ENCODE results near the gene SCD. TPM values are rescaled to one million over a fixed set of nuclear protein-coding genes. Genes with fewer than 3 reads are reported as not detected.
"Not testable (repeated sequence)": the region's sequence is repeated elsewhere in the genome, so short reads cannot be mapped to it uniquely, and the experiment has no call there.

Gene SCD
- total and polyA plus RNA-seq, 9 donors: 9.8 to 34.9 (median 18.6) TPM

DNA sequence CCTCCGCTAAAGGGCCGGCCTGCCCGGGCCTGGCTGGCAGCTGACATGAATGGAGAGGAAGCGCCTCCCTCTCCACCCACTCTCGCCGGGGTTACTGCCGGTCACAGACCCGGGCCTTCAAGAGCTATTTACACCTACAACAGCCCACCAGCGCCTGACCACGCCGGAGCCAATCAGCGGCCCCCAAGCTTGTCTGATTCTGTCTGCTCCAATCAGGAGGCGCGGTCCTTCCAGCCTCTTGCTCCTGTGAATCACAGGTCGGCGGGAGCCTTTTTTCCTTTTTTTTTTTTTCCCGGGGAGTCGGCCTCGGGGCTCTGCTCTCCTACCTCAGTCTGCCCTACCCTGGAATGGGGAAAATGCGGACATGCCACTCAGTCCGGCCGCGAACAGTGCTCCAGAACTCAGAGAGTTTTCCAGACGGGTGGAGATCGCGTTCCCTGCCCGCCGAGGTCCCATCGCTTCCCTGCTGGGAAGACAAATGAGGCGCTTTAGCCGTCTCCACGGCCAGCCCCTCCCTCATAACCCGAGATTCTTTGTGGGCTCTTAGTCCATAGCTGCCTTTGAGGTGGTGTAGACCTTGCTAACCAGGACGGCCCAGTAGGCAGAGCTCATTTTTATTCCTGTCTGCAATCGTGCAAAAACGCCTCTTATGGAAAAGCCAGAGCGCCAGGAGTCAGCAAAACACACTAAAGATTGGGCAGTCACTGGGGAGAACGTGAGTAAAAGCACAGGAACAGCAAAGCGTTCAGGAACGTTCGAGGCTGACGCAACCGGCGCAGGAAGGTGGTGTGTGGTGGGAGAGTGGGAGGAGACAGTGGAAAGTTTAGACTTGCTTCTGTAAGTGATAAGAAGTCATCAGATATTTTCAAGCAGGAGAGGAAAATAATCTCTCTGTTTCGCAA lies 26.5 kb downstream of the SCD start:
- Histone ChIP-seq H3K9me3 (replicated peaks; ENCODE audit: control insufficient read depth, low read depth, low read length) (no peaks in the 10 kb centered on the region), H3K4me1 (ENCODE audit: control insufficient read depth, insufficient read depth, low read length) (peaks cover 27% of the 10 kb centered on the region), H3K27ac (ENCODE audit: low read length) (peak overlapping the region; percentile 97), H3K4me3 (ENCODE audit: low read length) (peak overlapping the region; percentile 67), H3K27me3 (ENCODE audit: control insufficient read depth, insufficient read depth, low read length) (no peaks in the 10 kb centered on the region), H3K36me3 (ENCODE audit: control insufficient read depth, insufficient read depth, low read length) (no peaks in the 10 kb centered on the region)
- peak; percentile 99 for DNase-seq
- WGBS (ENCODE audit: insufficient coverage): 0% methylated on average over 45 of the region's 45 CpGs

- WGBS (ENCODE audit: insufficient coverage): 3% methylated on average over 3 of the region's 3 CpGs
- Histone ChIP-seq H3K9me3 (replicated peaks; ENCODE audit: control insufficient read depth, low read depth, low read length) (no peaks in the 10 kb centered on the region), H3K4me1 (ENCODE audit: control insufficient read depth, insufficient read depth, low read length) (peaks cover 27% of the 10 kb centered on the region), H3K27me3 (ENCODE audit: control insufficient read depth, insufficient read depth, low read length) (no peaks in the 10 kb centered on the region), H3K36me3 (ENCODE audit: control insufficient read depth, insufficient read depth, low read length) (no peaks in the 10 kb centered on the region), H3K4me3 (ENCODE audit: low read length) (peak overlapping the region; percentile 67), H3K27ac (ENCODE audit: low read length) (peak overlapping the region; percentile 97)
- DNase-seq: no peak
Measured at GRCh38 chr10:100374200-100374655, 27.2 kb downstream of the SCD start.

- not testable (repeated sequence) for H3K27ac ChIP-seq (ENCODE audit: low read length); H3K36me3 ChIP-seq (ENCODE audit: control insufficient read depth, insufficient read depth, low read length); DNase-seq; H3K9me3 ChIP-seq (replicated peaks; ENCODE audit: control insufficient read depth, low read depth, low read length); H3K27me3 ChIP-seq (ENCODE audit: control insufficient read depth, insufficient read depth, low read length)
- Histone ChIP-seq H3K4me3 (ENCODE audit: low read length) (peak overlapping the region; percentile 67), H3K4me1 (ENCODE audit: control insufficient read depth, insufficient read depth, low read length) (peaks cover 27% of the 10 kb centered on the region)
- 51% methylated on average over 4 of the region's 7 CpGs for WGBS (ENCODE audit: insufficient coverage)
Measured at GRCh38 chr10:100374677-100375353, 27.8 kb downstream of the SCD start.

DNA sequence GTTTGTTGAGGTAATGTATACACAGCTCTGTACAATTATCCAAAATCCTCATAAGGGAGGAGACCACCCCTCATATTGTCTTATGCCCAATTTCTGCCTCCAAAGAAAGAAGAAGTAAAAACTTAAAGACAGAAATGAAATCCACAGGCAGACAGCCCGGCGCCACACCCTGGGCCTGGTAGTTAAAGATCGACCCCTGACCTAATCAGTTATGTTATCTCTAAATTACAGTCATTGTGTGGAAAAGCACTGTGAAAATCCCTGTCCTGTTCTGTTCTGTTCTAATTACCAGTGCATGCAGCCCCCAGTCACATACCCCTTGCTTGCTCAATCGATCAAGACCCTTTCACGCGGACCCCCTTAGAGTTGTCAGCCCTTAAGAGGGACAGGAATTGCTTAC lies 29.6 kb downstream of the SCD start:
- not testable (repeated sequence) for DNase-seq; H3K36me3 ChIP-seq (ENCODE audit: control insufficient read depth, insufficient read depth, low read length); H3K27ac ChIP-seq (ENCODE audit: low read length); H3K4me3 ChIP-seq (ENCODE audit: low read length); H3K9me3 ChIP-seq (replicated peaks; ENCODE audit: control insufficient read depth, low read depth, low read length); H3K27me3 ChIP-seq (ENCODE audit: control insufficient read depth, insufficient read depth, low read length)
- 87% methylated on average over 3 of the region's 6 CpGs for WGBS (ENCODE audit: insufficient coverage)
- H3K4me1 ChIP-seq (ENCODE audit: control insufficient read depth, insufficient read depth, low read length): peaks cover 19% of the 10 kb centered on the region

DNA sequence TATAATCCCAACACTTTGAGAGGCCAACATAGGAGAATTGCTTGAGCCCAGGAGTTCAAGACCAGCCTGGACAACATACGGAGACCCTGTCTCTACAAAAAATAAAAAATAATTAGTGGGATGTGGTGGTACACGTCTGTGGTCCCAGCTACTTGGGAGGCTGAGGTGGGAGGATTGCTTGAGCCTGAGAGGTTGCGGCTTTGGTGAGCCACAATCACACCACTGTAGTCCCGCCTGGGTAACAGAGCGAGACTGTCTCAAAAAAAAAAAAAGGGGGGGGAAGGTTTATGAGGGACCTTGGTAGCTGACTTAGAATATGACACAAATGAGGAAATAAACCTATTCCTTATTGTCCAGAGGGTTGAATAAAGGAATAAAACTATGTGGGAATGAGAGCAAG lies 30.8 kb downstream of the SCD start:
- WGBS (ENCODE audit: insufficient coverage): 100% methylated on average over 1 of the region's 5 CpGs

DNA sequence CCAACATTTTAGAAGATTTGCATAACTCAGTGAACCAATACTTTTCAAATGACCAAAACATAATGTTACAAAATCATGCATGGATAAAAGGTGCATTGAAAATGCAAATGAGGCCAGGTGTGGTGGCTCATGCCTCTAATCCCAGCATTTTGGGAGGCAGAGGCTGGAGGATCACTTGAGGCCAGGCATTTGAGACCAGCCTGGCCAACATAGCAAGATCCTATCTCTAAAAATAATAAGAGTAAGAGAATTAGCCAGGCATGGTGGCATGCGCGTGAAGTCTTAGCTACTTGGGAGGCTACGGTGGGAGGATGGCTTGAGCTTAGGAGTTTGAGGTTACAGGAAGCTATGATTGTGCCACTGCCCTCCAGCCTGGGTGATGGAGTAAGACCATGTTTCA lies 33.4 kb downstream of the SCD start:
- no peaks in the 10 kb centered on the region for H3K27me3 ChIP-seq (ENCODE audit: control insufficient read depth, insufficient read depth, low read length)
- no peak overlapping the region for H3K4me3 ChIP-seq (ENCODE audit: low read length)
- no peaks in the 10 kb centered on the region for H3K9me3 ChIP-seq (replicated peaks; ENCODE audit: control insufficient read depth, low read depth, low read length)
- no peak overlapping the region for H3K27ac ChIP-seq (ENCODE audit: low read length)
- H3K4me1 ChIP-seq (ENCODE audit: control insufficient read depth, insufficient read depth, low read length): no peaks in the 10 kb centered on the region
- WGBS (ENCODE audit: insufficient coverage): 100% methylated on average over 3 of the region's 3 CpGs
- peaks cover 4% of the 10 kb centered on the region for H3K36me3 ChIP-seq (ENCODE audit: control insufficient read depth, insufficient read depth, low read length)
- DNase-seq: no peak

More for the DNA sequence above, 30.8 kb downstream of the SCD start:
- DNase-seq: no peak
- Histone ChIP-seq H3K27me3 (ENCODE audit: control insufficient read depth, insufficient read depth, low read length) (no peaks in the 10 kb centered on the region), H3K4me1 (ENCODE audit: control insufficient read depth, insufficient read depth, low read length) (peaks cover 16% of the 10 kb centered on the region), H3K9me3 (replicated peaks; ENCODE audit: control insufficient read depth, low read depth, low read length) (no peaks in the 10 kb centered on the region), H3K27ac (ENCODE audit: low read length) (no peak overlapping the region), H3K4me3 (ENCODE audit: low read length) (no peak overlapping the region), H3K36me3 (ENCODE audit: control insufficient read depth, insufficient read depth, low read length) (peaks cover 4% of the 10 kb centered on the region)

DNA sequence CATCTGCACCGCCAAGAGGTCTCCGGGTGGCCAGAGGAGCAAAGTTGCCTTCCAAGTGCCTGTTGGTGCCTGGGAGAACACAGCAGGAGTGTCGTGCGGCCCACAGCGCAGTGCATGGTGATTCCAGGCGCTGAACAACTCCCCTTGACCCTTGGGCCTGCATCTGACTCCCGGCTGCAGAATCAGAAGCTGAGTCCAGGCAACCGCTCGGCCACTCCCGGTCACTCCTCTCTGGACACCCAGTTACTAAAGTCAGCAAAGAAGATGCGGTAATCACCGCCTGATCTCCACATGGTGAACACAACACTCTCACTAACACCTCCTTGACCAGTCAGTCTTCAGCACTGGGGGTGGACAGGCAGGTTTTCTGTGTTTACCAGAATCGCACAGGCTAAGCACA lies 35.5 kb downstream of the SCD start:
- Histone ChIP-seq H3K4me3 (ENCODE audit: low read length) (no peak overlapping the region), H3K4me1 (ENCODE audit: control insufficient read depth, insufficient read depth, low read length) (no peaks in the 10 kb centered on the region), H3K36me3 (ENCODE audit: control insufficient read depth, insufficient read depth, low read length) (peaks cover 4% of the 10 kb centered on the region), H3K27me3 (ENCODE audit: control insufficient read depth, insufficient read depth, low read length) (no peaks in the 10 kb centered on the region), H3K27ac (ENCODE audit: low read length) (no peak overlapping the region), H3K9me3 (replicated peaks; ENCODE audit: control insufficient read depth, low read depth, low read length) (no peaks in the 10 kb centered on the region)
- WGBS (ENCODE audit: insufficient coverage): 90% methylated on average over 10 of the region's 13 CpGs
- DNase-seq: no peak

DNA sequence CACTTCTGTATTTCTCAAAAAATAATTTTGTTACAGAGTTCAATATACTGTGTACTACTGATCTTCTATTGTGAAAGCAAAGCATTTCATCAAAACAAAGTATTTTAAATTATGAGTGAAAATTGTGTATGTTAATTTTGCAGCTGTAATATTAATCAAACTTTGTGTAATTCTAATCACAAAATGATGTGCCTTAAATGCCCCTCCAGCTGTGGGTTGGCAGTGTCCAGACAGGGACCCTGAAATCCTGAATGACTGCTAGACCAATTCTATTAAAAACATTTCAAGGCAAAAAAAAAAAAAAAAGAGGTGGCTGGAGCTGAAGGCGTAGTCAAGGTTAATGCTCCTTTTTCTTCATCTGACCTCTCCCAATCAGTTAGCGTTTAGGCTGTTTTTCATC lies 36.2 kb downstream of the SCD start:
- no peak overlapping the region for H3K27ac ChIP-seq (ENCODE audit: low read length)
- DNase-seq: no peak

DNA sequence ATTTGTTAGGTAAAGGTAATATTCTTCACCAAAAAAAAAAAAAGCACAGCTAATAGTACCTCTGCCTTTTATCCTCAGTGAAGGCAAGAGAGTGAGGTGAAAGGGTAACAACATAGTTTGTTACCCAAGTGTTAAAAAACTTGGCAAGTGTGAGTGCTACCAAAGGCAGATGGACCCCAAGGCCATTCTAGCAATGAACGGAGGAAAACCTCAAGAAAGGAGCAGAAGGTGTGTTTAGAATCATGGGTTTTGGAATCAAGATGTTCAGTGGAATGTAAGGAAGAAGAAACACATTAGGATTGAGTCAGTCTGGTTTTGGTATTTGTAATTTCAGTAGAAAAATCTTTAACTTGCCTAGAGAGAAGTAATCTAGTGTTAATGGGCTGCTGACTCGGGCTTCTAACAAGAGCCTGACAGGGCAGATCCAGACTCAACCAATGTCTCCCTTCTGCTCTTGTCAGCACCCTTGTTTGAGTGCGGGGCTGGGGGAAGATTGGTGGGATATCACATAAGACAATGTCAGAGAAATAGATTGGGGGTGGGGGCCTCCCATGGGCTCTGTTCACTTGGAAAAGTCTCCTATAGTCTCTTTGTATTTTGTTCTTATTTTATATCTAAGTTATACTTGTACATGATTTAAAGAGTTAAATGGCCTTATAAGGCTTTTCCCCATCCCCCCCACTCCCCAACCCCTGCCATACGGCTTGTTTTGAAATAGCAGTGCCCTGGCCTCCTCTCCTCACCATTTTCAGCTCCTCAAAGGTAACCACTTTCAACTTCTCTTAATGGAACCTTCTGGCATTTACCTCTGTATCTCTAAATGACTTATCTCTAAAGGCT lies 44.4 kb downstream of the SCD start:
- Histone ChIP-seq H3K4me1 (ENCODE audit: control insufficient read depth, insufficient read depth, low read length) (no peaks in the 10 kb centered on the region), H3K9me3 (replicated peaks; ENCODE audit: control insufficient read depth, low read depth, low read length) (no peaks in the 10 kb centered on the region), H3K4me3 (ENCODE audit: low read length) (no peak overlapping the region), H3K36me3 (ENCODE audit: control insufficient read depth, insufficient read depth, low read length) (no peaks in the 10 kb centered on the region), H3K27ac (ENCODE audit: low read length) (no peak overlapping the region), H3K27me3 (ENCODE audit: control insufficient read depth, insufficient read depth, low read length) (no peaks in the 10 kb centered on the region)
- no peak for DNase-seq
- 75% methylated on average over 1 of the region's 4 CpGs for WGBS (ENCODE audit: insufficient coverage)

More for the DNA sequence above, 36.2 kb downstream of the SCD start:
- H3K36me3 ChIP-seq (ENCODE audit: control insufficient read depth, insufficient read depth, low read length): peaks cover 4% of the 10 kb centered on the region
- no peaks in the 10 kb centered on the region for H3K4me1 ChIP-seq (ENCODE audit: control insufficient read depth, insufficient read depth, low read length)
- H3K9me3 ChIP-seq (replicated peaks; ENCODE audit: control insufficient read depth, low read depth, low read length): no peaks in the 10 kb centered on the region
- H3K27me3 ChIP-seq (ENCODE audit: control insufficient read depth, insufficient read depth, low read length): no peaks in the 10 kb centered on the region
- 78% methylated on average over 1 of the region's 2 CpGs for WGBS (ENCODE audit: insufficient coverage)
- no peak overlapping the region for H3K4me3 ChIP-seq (ENCODE audit: low read length)

- DNase-seq: no peak
- Histone ChIP-seq H3K4me1 (ENCODE audit: control insufficient read depth, insufficient read depth, low read length) (no peaks in the 10 kb centered on the region), H3K4me3 (ENCODE audit: low read length) (no peak overlapping the region), H3K9me3 (replicated peaks; ENCODE audit: control insufficient read depth, low read depth, low read length) (no peaks in the 10 kb centered on the region), H3K27me3 (ENCODE audit: control insufficient read depth, insufficient read depth, low read length) (no peaks in the 10 kb centered on the region), H3K36me3 (ENCODE audit: control insufficient read depth, insufficient read depth, low read length) (no peaks in the 10 kb centered on the region), H3K27ac (ENCODE audit: low read length) (no peak overlapping the region)
- WGBS (ENCODE audit: insufficient coverage): no CpG with 5 or more reads among the region's 1 CpG
Measured at GRCh38 chr10:100392686-100393003, 45.6 kb downstream of the SCD start.
